Fibroblast of villous mesenchyme (primary cell): ENCODE data around the gene CEP120. TPM values are rescaled to one million over a fixed set of nuclear protein-coding genes. Genes with fewer than 3 reads are reported as not detected.

ENCODE experiments used
- DNase-seq: peaks from one replicate; pipeline ENCODE4 v3.0.0-alpha.2; 2010; ENCODE audit warnings: low read depth
- H3K4me3 ChIP-seq: 2 replicates; pipeline ENCODE4 v1.5.1; 2011; ENCODE audit warnings: low read depth, mild to moderate bottlenecking, low read length
- total RNA-seq: library from RNA; depleted of rRNA; stranded (reverse); fragments of >200 nt; gene quantifications from 2 replicates; pipeline ENCODE4 v1.2.3, GENCODE V29; 2012
- TF ChIP-seq, protein P1 (sequence below): IDR thresholded peaks from 2 replicates; pipeline ENCODE4 v1.5.1; 2012; ENCODE audit warnings: low read depth, mild to moderate bottlenecking, low read length; ENCODE audit not compliant: insufficient read depth

The CEP120 gene
- total RNA-seq, 1 donor = 24.2 TPM

DNA sequence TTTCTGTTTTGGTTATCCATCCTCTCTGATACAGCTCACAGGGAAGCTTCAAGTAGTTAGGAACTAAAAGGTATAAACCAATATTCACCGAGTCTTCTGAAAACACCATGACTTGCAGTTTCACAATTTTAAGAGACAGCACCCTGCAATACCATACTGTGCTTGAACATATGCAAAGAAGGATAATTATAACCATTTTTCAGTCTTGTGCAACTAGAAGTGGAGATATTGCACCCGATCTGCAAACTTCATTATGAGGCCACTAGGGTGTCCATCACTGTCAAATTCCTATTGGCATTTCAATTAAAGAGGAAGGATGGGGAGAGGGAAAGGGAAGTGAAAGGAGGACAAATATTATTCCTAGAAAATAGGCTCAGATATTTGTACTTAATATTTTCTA lies 32.4 kb upstream of the CEP120 start:
- TF ChIP-seq, protein P1, sequence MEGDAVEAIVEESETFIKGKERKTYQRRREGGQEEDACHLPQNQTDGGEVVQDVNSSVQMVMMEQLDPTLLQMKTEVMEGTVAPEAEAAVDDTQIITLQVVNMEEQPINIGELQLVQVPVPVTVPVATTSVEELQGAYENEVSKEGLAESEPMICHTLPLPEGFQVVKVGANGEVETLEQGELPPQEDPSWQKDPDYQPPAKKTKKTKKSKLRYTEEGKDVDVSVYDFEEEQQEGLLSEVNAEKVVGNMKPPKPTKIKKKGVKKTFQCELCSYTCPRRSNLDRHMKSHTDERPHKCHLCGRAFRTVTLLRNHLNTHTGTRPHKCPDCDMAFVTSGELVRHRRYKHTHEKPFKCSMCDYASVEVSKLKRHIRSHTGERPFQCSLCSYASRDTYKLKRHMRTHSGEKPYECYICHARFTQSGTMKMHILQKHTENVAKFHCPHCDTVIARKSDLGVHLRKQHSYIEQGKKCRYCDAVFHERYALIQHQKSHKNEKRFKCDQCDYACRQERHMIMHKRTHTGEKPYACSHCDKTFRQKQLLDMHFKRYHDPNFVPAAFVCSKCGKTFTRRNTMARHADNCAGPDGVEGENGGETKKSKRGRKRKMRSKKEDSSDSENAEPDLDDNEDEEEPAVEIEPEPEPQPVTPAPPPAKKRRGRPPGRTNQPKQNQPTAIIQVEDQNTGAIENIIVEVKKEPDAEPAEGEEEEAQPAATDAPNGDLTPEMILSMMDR = no peak
- no peak for DNase-seq
- no peak overlapping the region for H3K4me3 ChIP-seq

DNA sequence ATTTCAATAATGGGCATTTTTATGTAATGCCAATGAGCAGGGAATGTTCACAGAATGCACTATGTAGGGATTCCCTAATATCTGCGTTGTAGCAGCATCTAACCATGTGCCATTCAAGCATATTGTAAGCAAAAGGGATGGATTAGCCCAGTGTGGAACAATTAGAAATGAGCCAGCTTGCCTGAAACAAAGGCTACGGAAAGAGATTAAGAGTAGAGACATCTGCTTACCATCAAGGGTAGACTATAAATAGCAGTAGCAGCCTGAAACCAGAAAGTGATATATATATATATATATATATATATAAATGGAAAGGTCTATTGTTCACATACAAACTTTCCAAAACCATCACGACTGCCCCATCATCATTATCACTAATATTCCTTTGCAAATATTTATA lies 31.9 kb upstream of the CEP120 start:
- no peak for DNase-seq
- TF ChIP-seq, protein P1 = no peak
- no peak overlapping the region for H3K4me3 ChIP-seq

GRCh38 chr5:123454259-123454911 lies 31.2 kb upstream of the CEP120 start:
- H3K4me3 ChIP-seq = no peak overlapping the region
- peak; percentile 30 for DNase-seq
- TF ChIP-seq, protein P1 = no peak

- H3K4me3 ChIP-seq = no peak overlapping the region
- DNase-seq = no peak
- TF ChIP-seq, protein P1 = no peak
Observed at GRCh38 chr5:123452401-123452800, 29.2 kb upstream of the CEP120 start.

DNA sequence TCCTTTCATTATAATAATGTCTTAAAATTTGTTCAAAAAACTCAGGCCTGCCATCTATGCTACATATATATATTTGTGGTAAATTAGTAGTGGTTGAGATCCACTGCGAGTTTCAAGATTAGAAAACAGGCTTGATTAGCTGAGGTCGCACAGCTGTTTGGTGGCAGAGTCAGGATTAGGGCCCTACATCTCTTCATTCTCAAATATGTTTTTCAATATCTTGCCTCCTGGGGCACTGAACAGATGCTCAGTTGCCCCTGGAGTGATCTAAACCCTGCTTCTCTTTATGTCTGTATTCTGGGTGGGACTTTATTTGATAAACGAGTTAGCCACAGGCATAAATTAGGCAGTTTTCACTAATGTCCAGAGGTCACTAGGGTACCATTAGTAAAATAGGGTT lies 27.8 kb upstream of the CEP120 start:
- no peak overlapping the region for H3K4me3 ChIP-seq
- TF ChIP-seq, protein P1 = no peak
- DNase-seq = no peak

GRCh38 chr5:123450640-123451039 lies 27.4 kb upstream of the CEP120 start:
- H3K4me3 ChIP-seq = no peak overlapping the region
- no peak for DNase-seq
- TF ChIP-seq, protein P1 = no peak

GRCh38 chr5:123450114-123450513 lies 26.9 kb upstream of the CEP120 start:
- DNase-seq = no peak

More at GRCh38 chr5:123450114-123450513, 26.9 kb upstream of the CEP120 start:
- H3K4me3 ChIP-seq = no peak overlapping the region
- TF ChIP-seq, protein P1 = no peak
